GM12874 (cell line): ENCODE data around the gene PLXNA2.

Source experiments
- TF ChIP-seq, protein P1 (sequence below): IDR thresholded peaks from 2 replicates; pipeline ENCODE4 v1.5.1; 2011; ENCODE audit warnings: low read depth, mild to moderate bottlenecking, control low read depth, low read length, moderate library complexity; ENCODE audit not compliant: insufficient read depth

PLXNA2 gene

DNA sequence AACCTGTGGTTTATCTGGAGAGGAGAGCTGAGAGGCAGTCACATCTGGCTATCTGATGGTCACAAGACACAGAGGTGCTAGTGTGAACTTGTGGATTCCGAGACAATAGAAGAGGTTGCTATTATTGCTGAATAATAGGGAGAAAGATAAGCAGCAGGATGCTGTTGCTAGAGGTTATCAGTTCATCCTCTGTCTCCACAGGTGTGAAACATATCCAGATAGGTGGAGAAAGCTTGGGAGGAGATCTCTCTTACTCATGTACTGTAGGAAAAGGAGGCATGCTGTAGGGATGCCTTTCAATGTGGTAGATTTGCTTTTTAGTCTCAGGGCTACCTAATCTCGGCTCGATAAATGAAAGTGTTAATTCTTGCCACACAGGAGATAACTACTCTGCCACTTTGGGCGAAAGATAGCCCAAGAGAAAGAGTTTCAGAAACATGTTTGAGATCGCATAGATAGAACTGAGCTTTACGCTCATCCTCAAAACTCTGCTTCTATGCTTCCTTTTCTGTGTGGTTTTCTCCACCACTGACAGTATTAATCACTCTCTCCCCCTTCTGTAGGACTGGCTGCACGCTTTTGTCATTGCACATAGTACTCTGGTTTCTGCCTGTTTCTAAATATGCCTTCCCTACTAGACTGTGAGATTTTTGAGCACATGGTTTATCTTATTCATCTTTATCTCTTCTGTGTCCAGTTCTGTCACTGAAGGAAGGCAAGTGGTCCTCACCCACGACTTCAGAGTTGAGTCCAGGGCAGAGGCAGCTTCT lies 36.7 kb upstream of the PLXNA2 start:
- TF ChIP-seq, protein P1, sequence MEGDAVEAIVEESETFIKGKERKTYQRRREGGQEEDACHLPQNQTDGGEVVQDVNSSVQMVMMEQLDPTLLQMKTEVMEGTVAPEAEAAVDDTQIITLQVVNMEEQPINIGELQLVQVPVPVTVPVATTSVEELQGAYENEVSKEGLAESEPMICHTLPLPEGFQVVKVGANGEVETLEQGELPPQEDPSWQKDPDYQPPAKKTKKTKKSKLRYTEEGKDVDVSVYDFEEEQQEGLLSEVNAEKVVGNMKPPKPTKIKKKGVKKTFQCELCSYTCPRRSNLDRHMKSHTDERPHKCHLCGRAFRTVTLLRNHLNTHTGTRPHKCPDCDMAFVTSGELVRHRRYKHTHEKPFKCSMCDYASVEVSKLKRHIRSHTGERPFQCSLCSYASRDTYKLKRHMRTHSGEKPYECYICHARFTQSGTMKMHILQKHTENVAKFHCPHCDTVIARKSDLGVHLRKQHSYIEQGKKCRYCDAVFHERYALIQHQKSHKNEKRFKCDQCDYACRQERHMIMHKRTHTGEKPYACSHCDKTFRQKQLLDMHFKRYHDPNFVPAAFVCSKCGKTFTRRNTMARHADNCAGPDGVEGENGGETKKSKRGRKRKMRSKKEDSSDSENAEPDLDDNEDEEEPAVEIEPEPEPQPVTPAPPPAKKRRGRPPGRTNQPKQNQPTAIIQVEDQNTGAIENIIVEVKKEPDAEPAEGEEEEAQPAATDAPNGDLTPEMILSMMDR, result no peak

DNA sequence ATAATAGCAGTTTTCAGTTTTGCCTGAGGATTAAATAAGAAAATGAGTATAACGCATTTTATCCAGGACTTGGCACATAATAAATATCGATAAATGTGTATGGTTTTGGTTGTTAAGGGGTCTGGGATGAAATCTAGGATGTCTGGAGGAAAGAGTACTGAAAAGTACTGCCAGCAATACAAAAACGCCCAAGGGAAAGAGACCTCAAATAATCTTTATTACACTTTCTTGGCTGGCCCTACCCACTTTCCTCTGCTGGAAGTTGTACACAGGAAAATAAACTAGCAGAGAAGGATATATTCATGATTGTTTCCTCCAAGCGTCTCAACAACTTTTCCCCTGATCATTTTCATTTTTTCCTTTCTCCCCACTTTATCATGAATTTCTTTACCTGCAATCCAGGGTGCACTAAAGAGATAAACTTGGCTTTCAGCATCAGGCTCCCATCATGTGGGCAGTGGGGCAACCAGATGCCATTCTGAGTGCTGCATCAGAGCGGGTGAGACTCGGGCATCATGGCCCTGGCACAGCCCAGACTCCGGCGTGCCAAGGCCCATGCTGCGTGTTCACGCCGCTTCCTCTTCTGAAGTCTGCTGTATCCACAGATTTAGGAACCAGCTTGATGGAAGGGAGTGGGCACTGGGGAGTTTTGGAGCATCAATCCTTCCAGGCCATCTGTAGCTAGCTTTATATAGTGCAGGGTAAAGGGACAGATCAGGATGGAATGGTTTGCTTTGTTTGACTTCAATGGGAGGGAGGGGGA lies 35.8 kb upstream of the PLXNA2 start:
- TF ChIP-seq, protein P1, result no peak

DNA sequence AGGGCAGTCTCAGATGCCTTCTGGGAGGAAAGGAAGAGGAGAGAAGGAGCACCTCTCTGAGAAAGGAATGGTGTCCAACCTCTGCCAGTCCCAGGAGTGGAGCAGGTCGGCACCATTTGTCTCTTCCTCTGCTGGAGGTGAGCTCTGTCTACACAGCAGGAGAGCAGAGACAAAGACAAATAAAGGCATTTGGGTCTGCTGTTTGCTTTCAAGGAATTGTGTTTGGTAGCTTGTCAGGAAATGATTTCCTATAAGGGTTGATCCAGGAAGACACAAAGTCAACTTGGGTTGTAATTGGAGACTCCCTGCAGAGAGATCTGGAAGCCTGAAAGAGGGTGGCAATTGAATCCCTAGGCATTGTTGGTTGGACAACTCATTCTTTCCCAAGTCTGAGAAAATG lies 34.5 kb upstream of the PLXNA2 start:
- TF ChIP-seq, protein P1, result no peak

- TF ChIP-seq, protein P1, result no peak
Observed at GRCh38 chr1:208276757-208277435, 32.7 kb upstream of the PLXNA2 start.

DNA sequence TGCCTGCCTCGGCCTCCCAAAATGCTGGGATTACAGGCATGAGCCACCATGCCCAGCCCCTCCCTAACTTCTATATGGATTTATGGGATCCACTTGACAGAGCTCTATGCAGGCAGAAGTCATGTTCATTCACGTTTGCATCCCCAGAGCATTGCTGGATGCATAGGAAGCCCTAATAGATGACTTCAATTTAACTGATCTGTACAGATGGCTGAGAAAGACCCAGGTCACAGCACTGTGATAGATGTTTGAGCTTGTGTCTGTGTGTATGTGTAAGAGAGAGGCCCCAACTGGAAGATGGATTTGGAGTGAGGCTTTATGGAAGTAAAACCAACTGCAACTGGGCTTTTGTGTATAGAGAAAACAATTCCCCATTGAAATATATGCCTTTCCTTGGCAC lies 30.9 kb upstream of the PLXNA2 start:
- TF ChIP-seq, protein P1, result no peak

DNA sequence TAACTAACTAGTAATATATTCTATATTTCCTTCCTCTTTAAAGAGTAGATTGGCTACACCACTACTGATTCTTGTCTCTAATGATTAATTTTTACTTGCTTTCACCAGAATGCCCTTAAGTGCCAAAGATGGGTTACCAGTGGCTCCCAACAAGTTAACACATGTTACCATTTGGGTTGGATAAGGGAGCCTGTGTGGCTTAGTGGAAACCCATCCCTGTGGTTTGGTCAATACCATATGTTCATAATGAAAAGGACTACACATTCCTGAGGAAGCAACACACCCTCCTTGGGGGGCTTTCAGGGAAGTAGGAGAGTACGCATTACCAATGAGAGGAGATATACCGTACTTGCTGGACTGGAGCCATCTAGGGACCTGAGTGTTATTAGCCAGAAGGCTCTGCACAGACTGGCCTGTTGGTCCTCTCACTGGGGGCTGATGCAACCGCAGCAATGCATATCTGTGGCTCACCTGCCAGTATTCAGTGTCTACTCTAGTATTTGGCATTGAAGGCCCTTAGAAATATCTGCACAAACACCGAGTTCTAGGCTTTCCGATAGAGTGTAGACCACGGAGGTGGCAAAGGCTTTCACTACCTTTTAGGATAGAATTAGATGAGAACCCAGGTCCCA lies 29.3 kb upstream of the PLXNA2 start:
- TF ChIP-seq, protein P1, result no peak

GRCh38 chr1:208272713-208273112 lies 28.5 kb upstream of the PLXNA2 start:
- TF ChIP-seq, protein P1, result no peak
